Fibroblast of villous mesenchyme (primary cell): Measurements from ENCODE around the gene SCMH1. TPM values are rescaled to one million over a fixed set of nuclear protein-coding genes. Genes with fewer than 3 reads are reported as not detected.

ENCODE experiments used
- DNase-seq: peaks from one replicate; pipeline ENCODE4 v3.0.0-alpha.2; 2010; ENCODE audit warnings: low read depth
- H3K4me3 ChIP-seq: 2 replicates; pipeline ENCODE4 v1.5.1; 2011; ENCODE audit warnings: low read depth, mild to moderate bottlenecking, low read length
- total RNA-seq: library from RNA; depleted of rRNA; stranded (reverse); fragments of >200 nt; gene quantifications from 2 replicates; pipeline ENCODE4 v1.2.3, GENCODE V29; 2012
- TF ChIP-seq, protein P1 (sequence below): IDR thresholded peaks from 2 replicates; pipeline ENCODE4 v1.5.1; 2012; ENCODE audit warnings: low read depth, mild to moderate bottlenecking, low read length; ENCODE audit not compliant: insufficient read depth

SCMH1 gene
- total RNA-seq, 1 donor: 19.4 TPM

- H3K4me3 ChIP-seq: no peak overlapping the region
- TF ChIP-seq, protein P1, sequence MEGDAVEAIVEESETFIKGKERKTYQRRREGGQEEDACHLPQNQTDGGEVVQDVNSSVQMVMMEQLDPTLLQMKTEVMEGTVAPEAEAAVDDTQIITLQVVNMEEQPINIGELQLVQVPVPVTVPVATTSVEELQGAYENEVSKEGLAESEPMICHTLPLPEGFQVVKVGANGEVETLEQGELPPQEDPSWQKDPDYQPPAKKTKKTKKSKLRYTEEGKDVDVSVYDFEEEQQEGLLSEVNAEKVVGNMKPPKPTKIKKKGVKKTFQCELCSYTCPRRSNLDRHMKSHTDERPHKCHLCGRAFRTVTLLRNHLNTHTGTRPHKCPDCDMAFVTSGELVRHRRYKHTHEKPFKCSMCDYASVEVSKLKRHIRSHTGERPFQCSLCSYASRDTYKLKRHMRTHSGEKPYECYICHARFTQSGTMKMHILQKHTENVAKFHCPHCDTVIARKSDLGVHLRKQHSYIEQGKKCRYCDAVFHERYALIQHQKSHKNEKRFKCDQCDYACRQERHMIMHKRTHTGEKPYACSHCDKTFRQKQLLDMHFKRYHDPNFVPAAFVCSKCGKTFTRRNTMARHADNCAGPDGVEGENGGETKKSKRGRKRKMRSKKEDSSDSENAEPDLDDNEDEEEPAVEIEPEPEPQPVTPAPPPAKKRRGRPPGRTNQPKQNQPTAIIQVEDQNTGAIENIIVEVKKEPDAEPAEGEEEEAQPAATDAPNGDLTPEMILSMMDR: no peak
- DNase-seq: no peak
These were observed 139.5 kb downstream of the SCMH1 start for GRCh38 chr1:41102653-41103052.

GRCh38 chr1:41101950-41102607 lies 140.0 kb downstream of the SCMH1 start:
- TF ChIP-seq, protein P1: no peak
- no peak overlapping the region for H3K4me3 ChIP-seq
- peak; percentile 90 for DNase-seq

DNA sequence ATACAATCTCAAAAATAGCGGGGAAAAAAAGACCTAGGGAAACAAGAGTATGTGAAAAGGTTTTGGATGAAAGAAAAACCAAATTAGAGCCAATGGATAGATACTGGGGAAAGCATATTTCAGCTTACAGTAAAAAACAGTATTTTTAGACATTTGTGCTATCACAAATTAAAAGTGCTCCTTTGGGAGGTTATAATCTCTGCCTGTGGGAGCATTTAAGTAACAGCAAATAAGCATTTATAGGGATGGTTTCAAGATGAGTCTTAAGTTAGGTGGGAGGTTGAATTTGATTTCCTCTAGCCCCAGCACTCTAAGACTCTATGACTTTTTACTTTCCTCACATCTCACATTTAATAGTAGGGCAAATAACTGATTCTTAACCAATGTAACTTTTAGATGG lies 141.0 kb downstream of the SCMH1 start:
- DNase-seq: no peak
- TF ChIP-seq, protein P1: no peak
- H3K4me3 ChIP-seq: no peak overlapping the region

DNA sequence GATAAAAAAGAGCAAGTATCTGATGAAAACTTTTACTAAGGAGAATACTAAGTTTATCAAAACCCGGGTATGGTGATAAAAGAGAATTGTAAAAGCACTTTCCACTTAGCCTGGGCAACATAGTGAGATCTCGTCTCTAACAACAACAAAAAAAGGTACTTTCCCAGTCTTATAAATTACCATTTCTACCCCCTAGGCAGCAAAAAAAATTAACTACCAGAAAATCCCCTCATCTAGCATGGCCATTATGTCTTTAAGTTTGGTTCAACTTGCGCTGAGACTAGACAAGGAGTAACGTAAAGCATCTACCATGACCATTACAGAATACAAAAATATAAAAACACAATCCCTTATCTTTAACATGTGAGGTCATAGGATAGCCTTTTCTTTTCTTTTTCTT lies 141.9 kb downstream of the SCMH1 start:
- DNase-seq: no peak
- TF ChIP-seq, protein P1: no peak
- H3K4me3 ChIP-seq: no peak overlapping the region

DNA sequence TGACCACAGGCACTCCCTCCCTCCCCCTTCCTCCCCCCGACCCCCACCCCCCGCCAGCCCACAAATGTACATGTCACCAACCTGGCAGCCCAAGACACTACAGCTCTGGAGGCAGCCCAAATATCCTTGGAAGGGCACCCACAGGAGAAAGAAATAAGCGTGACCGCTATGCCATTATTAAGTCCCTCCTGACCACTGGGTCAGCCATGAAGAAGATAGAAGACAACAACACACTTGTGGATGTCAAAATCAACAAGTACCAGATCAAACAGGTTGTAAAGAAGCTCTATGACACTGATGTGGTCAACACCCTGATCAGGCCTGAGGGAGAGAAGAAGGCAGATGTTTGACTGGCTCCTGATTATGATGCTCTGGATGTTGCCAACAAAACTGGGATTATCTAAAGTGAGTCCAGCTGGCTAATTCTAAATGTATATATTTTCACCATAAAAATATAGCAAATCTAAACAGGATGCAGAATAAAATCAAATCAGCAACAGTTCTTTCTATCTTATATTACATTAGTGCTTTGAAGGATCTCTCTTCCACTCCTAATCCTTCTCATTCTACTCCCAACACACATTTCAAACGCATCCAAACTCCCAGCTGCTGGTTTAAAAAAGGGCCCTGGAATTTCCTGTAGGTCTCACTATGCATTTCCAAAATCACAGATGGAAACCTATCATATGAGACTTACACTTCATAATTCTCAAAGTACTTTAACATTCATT lies 143.2 kb downstream of the SCMH1 start:
- TF ChIP-seq, protein P1: no peak
- DNase-seq: no peak
- H3K4me3 ChIP-seq: no peak overlapping the region

GRCh38 chr1:41097105-41097504 lies 145.0 kb downstream of the SCMH1 start:
- TF ChIP-seq, protein P1: no peak
- DNase-seq: no peak
- H3K4me3 ChIP-seq: no peak overlapping the region
